HEK293T (cell line): ENCODE data around the gene P3R3URF.
A peak's percentile ranks its signal among the peaks of the same experiment; 100 is the strongest.

Experiments
- CTCF ChIA-PET: fragments of 350-600 bp; formaldehyde crosslinking; extraction: SDS; loops from one replicate; lab custom pipeline; 2021; ENCODE audit warnings: antibody characterized with exemption, inconsistent platforms; lab: Yijun Ruan, JAX
- POLR2A ChIA-PET: fragments of 350-600 bp; formaldehyde crosslinking; extraction: SDS; loops from one replicate; lab custom pipeline; 2020; ENCODE audit warnings: antibody characterized with exemption, inconsistent platforms; lab: Yijun Ruan, JAX
- DNase-seq: peaks from one replicate; pipeline ENCODE4 v3.0.0; 2012; ENCODE audit warnings: mixed read lengths; ENCODE audit errors: extremely low spot score
- ARNT ChIP-seq: fragments of 450-650 bp; IDR thresholded peaks from 2 replicates; pipeline ENCODE4 v1.6.1; 2017; ENCODE audit warnings: mild to moderate bottlenecking
- BHLHE40 ChIP-seq: fragments of 450-650 bp; IDR thresholded peaks from 2 replicates; pipeline ENCODE4 v1.6.1; 2016; ENCODE audit warnings: mild to moderate bottlenecking, moderate library complexity, borderline replicate concordance
- CTBP1 ChIP-seq: fragments of 450-650 bp; IDR thresholded peaks from 2 replicates; pipeline ENCODE4 v1.6.1; 2016; ENCODE audit warnings: borderline replicate concordance
- ELF4 ChIP-seq: fragments of 450-650 bp; IDR thresholded peaks from 2 replicates; pipeline ENCODE4 v1.6.1; 2017; ENCODE audit warnings: antibody characterized with exemption
- FOXA1 ChIP-seq: fragments of 450-650 bp; IDR thresholded peaks from 2 replicates; pipeline ENCODE4 v1.6.1; 2016; ENCODE audit warnings: mild to moderate bottlenecking
- FOXK2 ChIP-seq: fragments of 450-650 bp; IDR thresholded peaks from 2 replicates; pipeline ENCODE4 v1.6.1; 2016; ENCODE audit warnings: mild to moderate bottlenecking
- FOXM1 ChIP-seq: fragments of 450-650 bp; IDR thresholded peaks from 2 replicates; pipeline ENCODE4 v1.6.1; 2017; ENCODE audit warnings: mild to moderate bottlenecking, borderline replicate concordance
- HDGF ChIP-seq: fragments of 450-650 bp; IDR thresholded peaks from 2 replicates; pipeline ENCODE4 v1.6.1; 2017; ENCODE audit warnings: antibody characterized with exemption, borderline replicate concordance
- L3MBTL2 ChIP-seq: fragments of 450-650 bp; conservative IDR thresholded peaks from 2 replicates; pipeline ENCODE4 v1.6.1; 2016; ENCODE audit warnings: mild to moderate bottlenecking
- LEF1 ChIP-seq: fragments of 450-650 bp; IDR thresholded peaks from 2 replicates; pipeline ENCODE4 v1.6.1; 2017; ENCODE audit warnings: mild to moderate bottlenecking, borderline replicate concordance
- NFRKB ChIP-seq: fragments of 450-650 bp; IDR thresholded peaks from 2 replicates; pipeline ENCODE4 v1.6.1; 2016; ENCODE audit warnings: mild to moderate bottlenecking, moderate library complexity
- SP1 ChIP-seq: fragments of 450-650 bp; IDR thresholded peaks from 2 replicates; pipeline ENCODE4 v1.6.1; 2017
- SUZ12 ChIP-seq: fragments of 450-650 bp; IDR thresholded peaks from 2 replicates; pipeline ENCODE4 v1.6.1; 2016; ENCODE audit warnings: mild to moderate bottlenecking
- TARDBP ChIP-seq: fragments of 450-650 bp; IDR thresholded peaks from 2 replicates; pipeline ENCODE4 v1.6.1; 2016
- ZNF384 ChIP-seq: fragments of 450-650 bp; IDR thresholded peaks from 2 replicates; pipeline ENCODE4 v1.6.1; 2016
- TF ChIP-seq, protein P1 (sequence below): fragments of 450-650 bp; IDR thresholded peaks from 2 replicates; pipeline ENCODE4 v1.6.1; 2016

The P3R3URF gene

DNA sequence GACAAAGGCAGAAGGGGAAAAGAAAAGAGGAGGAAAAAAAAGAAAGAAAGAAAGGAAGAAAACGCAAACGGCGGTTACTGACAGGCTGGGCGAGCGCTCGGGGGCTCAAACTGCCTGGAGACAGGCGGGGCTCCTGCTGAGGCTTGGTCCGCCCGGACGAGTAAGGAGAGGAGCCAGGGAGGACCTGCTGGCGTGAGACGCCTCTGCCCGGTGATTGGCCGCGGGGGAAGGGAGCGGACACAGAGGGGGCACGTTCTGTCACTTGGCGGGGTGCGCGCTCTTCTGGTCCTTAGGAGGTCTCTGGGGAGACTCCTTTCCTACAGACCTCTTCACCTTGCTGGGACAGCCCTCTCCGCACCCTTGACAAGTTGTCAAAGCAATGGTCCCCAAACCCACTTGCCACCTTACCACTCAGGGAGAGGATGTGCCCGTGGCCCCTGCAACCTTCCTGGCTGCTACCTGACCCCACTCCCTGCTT, 43.1 kb downstream of the P3R3URF start:
- POLR2A ChIA-PET, result no interaction called here
- no peak for TF ChIP-seq HDGF
- TF ChIP-seq NFRKB, result no peak
- no peak for TF ChIP-seq SP1
- TF ChIP-seq BHLHE40, result no peak
- no peak for TF ChIP-seq ARNT
- TF ChIP-seq ELF4, result no peak
- no peak for TF ChIP-seq L3MBTL2
- TF ChIP-seq LEF1, result no peak
- TF ChIP-seq FOXA1, result no peak
- TF ChIP-seq CTBP1, result no peak
- no peak for TF ChIP-seq TARDBP
- no peak; the same call in 1 of the 2 replicates for TF ChIP-seq ZNF384
- TF ChIP-seq SUZ12, result no peak
- no peak for DNase-seq
- CTCF ChIA-PET, result no interaction called here

DNA sequence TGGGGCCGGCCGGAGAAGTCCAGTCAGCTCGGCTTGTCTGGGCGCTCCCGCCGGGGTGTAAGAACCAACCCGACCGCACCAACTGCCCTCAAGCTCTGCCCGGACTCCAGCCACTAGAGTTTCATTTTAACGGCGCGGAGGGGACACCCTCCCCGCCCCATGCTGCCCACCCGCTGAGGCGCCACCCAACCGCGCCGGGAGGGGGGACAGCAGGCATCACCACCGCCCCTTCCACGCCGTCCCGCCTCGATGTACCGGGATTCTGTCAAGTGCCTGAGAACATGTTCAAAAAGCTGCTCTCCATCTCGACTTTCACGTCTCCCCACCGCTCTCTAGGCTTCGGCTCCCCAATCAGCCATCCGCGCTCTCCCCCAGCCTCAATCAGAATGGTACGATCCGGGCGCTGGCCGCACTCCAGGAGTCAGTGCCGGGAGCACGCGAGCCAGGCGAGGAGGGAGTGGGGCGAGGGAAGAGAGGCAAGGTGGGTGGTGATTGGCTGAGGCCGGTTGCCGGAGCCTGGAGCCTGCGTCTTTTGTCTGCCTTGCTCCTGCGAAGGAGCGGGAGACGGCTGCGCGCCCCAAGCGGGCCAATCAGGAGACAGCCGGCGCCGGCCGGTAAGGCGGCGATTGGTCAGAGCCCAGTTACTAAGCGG, 43.6 kb downstream of the P3R3URF start, which contains the start of gene PIK3R3:
Gene PIK3R3, minus strand, starts transcription at position 101 of the 652 bp plus-strand sequence. CDS start 677 bp downstream, outside the sequence.
- CTCF ChIA-PET, result interaction anchor here (0.6 to 0.7 kb wide), 2 partner anchors 91 to 434 kb away, joined by 3 to 4 read pairs; no protein-coding TSS in a partner anchor
- peak; percentile 95 for DNase-seq
- peak; percentile 100 for TF ChIP-seq L3MBTL2
- TF ChIP-seq, protein P1, sequence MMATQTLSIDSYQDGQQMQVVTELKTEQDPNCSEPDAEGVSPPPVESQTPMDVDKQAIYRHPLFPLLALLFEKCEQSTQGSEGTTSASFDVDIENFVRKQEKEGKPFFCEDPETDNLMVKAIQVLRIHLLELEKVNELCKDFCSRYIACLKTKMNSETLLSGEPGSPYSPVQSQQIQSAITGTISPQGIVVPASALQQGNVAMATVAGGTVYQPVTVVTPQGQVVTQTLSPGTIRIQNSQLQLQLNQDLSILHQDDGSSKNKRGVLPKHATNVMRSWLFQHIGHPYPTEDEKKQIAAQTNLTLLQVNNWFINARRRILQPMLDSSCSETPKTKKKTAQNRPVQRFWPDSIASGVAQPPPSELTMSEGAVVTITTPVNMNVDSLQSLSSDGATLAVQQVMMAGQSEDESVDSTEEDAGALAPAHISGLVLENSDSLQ, result peak; percentile 82
- no peak for TF ChIP-seq FOXA1
- 0 out of 2 replicates have a peak, but pooled peaks have one; percentile 66 for TF ChIP-seq ZNF384
- no peak for TF ChIP-seq HDGF
- TF ChIP-seq ARNT, result peak; percentile 96
- TF ChIP-seq TARDBP, result peak; percentile 75; the same call in 1 of the 2 replicates
- TF ChIP-seq LEF1, result no peak
- TF ChIP-seq BHLHE40, result peak; percentile 98
- peak; percentile 84 for TF ChIP-seq FOXM1
- TF ChIP-seq FOXK2, result no peak
- no peak for TF ChIP-seq NFRKB
- TF ChIP-seq ELF4, result peak; percentile 36
- POLR2A ChIA-PET, result interaction anchor here (0.5 to 1.8 kb wide), 27 partner anchors 9 to 383 kb away, joined by 3 to 20 read pairs (median 4); partner anchors contain the start of genes POMGNT1 and TSPAN1

DNA sequence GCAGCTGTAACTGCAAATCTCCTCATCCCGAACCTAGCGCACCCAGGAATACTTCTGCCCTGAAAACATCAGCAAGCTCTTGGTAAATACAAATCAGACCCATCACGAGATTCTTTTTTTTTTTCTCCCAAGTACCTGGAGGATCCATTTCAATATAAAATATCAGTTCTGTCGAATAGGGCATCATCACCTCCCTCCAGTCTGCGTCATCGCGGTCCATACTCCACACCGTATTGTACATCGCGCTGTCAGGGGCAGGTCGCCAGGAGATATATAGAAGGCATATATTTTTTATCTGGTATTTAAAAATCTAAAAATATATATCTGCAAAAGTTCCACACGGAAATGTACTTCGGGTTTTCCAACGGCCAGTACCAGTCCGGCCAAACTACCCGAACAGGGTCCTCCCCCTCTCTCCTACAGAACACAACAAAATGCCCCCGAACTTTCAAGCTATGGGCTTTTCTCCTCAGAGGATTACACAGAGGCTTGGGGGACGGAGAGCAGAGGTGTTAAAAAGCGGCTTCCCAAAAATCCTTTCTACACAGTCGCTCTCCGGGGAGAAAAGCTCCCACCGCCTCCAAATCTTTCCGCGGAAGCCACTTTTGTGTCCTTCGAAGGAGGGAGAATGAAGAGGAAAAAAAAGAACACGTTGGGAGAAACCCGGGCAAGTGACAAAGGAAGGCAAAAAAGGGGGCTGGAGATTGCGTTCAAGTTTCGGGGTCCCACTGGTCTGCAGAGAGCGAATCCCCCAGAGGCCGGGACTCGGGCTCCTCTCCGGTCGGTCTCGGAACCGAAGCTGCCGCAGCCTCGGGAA, 44.4 kb downstream of the P3R3URF start:
- POLR2A ChIA-PET, result interaction anchor here (0.5 to 1.8 kb wide), 33 partner anchors 9 to 583 kb away, joined by 3 to 20 read pairs (median 4); partner anchors contain the start of genes POMGNT1 and TSPAN1
- peak; percentile 16 for DNase-seq
- CTCF ChIA-PET, result interaction anchor here (0.6 to 0.7 kb wide), 5 partner anchors 9 to 434 kb away, joined by 3 to 4 read pairs (median 3); no protein-coding TSS in a partner anchor
- TF ChIP-seq LEF1, result no peak
- TF ChIP-seq HDGF, result no peak
- TF ChIP-seq SP1, result no peak
- no peak for TF ChIP-seq TARDBP
- no peak for TF ChIP-seq SUZ12
- no peak for TF ChIP-seq FOXM1
- no peak for TF ChIP-seq ARNT
- no peak for TF ChIP-seq FOXK2
- TF ChIP-seq FOXA1, result no peak
- no peak for TF ChIP-seq CTBP1
- TF ChIP-seq NFRKB, result no peak
- TF ChIP-seq ZNF384, result no peak
- no peak for TF ChIP-seq L3MBTL2
- TF ChIP-seq BHLHE40, result no peak
- no peak for TF ChIP-seq ELF4
- TF ChIP-seq, protein P1, result no peak

DNA sequence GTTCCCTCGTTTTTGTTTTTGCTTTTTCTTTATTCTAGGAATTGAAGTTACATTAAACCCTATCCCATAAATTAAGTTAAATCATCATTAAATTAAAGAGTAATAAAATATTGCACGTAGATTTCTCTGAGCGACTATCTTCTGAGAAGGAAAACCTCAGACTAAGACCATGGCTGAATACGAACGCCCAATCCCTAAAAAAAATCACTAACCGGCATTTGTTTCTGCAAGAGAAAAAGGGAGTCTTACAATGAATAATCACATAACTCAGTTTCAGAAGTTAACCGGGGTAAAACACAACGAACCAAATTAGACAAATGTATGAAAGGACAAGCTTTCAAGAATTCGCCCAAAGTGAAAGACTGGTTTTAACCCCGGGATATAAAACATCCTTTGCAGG, 45.2 kb downstream of the P3R3URF start:
- TF ChIP-seq FOXA1 (no peak), L3MBTL2 (no peak), SP1 (no peak), SUZ12 (no peak), FOXK2 (no peak), CTBP1 (no peak), ZNF384 (no peak), LEF1 (no peak), NFRKB (no peak), ELF4 (no peak), FOXM1 (no peak), TARDBP (no peak), HDGF (no peak), ARNT (no peak), BHLHE40 (no peak)
- TF ChIP-seq, protein P1, result no peak
- ChIA-PET CTCF (interaction anchor here (0.6 to 0.7 kb wide), 2 partner anchors 92 to 97 kb away, joined by 3 read pairs; no protein-coding TSS in a partner anchor), POLR2A (interaction anchor here (0.6 to 1.8 kb wide), 8 partner anchors 8 to 583 kb away, joined by 3 to 19 read pairs (median 5); no protein-coding TSS in a partner anchor)
- DNase-seq, result no peak

DNA sequence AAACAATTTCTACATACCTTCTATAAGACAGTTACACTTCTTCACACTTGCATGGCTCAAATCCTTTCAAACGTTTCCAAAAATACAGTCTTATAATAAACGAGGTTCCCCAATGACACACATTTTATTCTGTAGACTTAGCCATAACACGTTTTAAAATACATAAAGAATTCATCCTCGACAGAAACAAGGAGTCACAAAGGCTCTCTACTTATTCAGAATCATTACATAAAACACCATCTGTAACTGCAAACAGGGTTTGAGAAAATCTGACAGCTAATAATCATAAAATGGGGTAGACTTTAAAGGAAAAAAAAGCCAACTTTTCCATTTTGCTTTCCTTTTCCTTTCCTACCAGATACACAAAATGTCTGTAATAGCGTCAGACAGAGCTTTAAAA, 45.7 kb downstream of the P3R3URF start:
- ChIA-PET POLR2A (interaction anchor here (1.0 to 1.1 kb wide), 2 partner anchors 15 to 41 kb away, joined by 3 to 4 read pairs; no protein-coding TSS in a partner anchor), CTCF (no interaction called here)
- no peak for TF ChIP-seq ARNT
- TF ChIP-seq FOXA1, result no peak
- TF ChIP-seq FOXM1, result no peak
- no peak for TF ChIP-seq ZNF384
- TF ChIP-seq BHLHE40, result no peak
- no peak for TF ChIP-seq SP1
- TF ChIP-seq SUZ12, result no peak
- no peak for TF ChIP-seq TARDBP
- TF ChIP-seq, protein P1, result no peak
- TF ChIP-seq NFRKB, result no peak
- TF ChIP-seq ELF4, result no peak
- no peak for TF ChIP-seq FOXK2
- no peak for TF ChIP-seq HDGF
- no peak for TF ChIP-seq L3MBTL2
- TF ChIP-seq LEF1, result no peak
- TF ChIP-seq CTBP1, result no peak
- DNase-seq, result no peak
